NCI-H526 (cell line): ENCODE data around the gene INTS11.

ENCODE experiments used
- DNase-seq, 2 experiments: peaks; one replicate each; lab custom pipeline; 2025; lab: John Stamatoyannopoulos, UW

The INTS11 gene

DNA sequence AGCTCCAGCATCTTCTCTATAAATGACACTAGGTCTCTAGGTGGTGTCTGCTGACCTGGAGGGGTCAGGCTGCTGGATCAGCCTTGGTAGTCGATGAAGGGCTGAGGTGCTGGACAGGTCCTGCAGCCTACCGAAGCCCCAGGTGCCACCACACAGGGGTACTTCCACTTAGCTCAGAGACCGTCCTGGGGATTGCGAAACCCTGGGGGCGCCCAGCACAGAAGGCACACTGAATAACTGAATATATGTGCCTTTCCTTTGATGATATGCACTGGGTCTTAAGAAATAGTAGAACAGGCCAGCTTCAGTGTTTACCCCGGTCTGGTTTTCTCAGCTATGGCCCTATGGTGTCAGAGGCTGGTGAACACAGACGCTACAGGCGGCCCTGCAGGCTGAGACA is 61.7 kb downstream of the INTS11 start:
- no peak for DNase-seq

DNA sequence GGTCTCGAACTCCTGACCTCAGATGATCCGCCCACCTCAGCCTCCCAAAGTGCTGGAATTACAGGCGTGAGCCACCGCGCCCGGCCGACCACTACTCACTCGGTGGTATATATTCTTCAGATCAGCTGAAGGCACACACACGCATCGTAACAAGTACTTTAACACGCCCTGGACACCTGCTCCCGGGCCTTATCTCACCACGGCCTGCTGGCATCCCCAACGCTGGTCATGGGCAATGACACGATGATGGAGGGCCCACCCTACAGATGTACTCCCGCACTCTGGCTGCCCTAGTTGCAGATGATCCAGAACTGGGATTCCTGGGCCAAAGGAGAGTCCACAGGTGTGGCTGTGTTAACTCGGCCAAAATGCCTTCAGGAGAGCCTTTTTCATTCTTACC is 62.4 kb downstream of the INTS11 start:
- DNase-seq: no peak
